Keratinocyte (primary cell): ENCODE results near the gene ARID1B. TPM values are rescaled to one million over a fixed set of nuclear protein-coding genes. Genes with fewer than 3 reads are reported as not detected.

Source experiments
- DNase-seq: peaks from one replicate; pipeline ENCODE4 v3.0.0-alpha.2; 2011; ENCODE audit warnings: low read depth, missing footprints, low spot score
- FAIRE-seq: peaks from 2 replicates; lab custom pipeline; 2011; peaks lifted over from hg19 to GRCh38; lab: Jason Lieb, UNC
- H2AFZ ChIP-seq: 2 replicates; pipeline ENCODE4 v1.6.0; 2012; ENCODE audit warnings: low read length, control low read depth, inconsistent platforms; ENCODE audit not compliant: control insufficient read depth
- H3K27ac ChIP-seq: 2 replicates; pipeline ENCODE4 v1.5.1; 2011; ENCODE audit warnings: low read length; ENCODE audit not compliant: control insufficient read depth, insufficient read depth
- H3K27me3 ChIP-seq: 3 replicates; pipeline ENCODE4 v1.6.0; 2011; ENCODE audit warnings: low read length; ENCODE audit not compliant: control insufficient read depth, insufficient read depth; ENCODE audit errors: extremely low read depth
- H3K36me3 ChIP-seq, 2 experiments: 2 replicates in 1 of 2; 3 replicates in 1 of 2; pipeline ENCODE4 v1.5.1; 2011; ENCODE audit warnings: low read length in 2 of 2, mild to moderate bottlenecking in 1 of 2; ENCODE audit not compliant: control insufficient read depth in 2 of 2, insufficient read depth in 2 of 2; ENCODE audit errors: extremely low read depth in 1 of 2
- H3K4me1 ChIP-seq: 3 replicates; pipeline ENCODE4 v1.5.1; 2011; ENCODE audit warnings: low read length; ENCODE audit not compliant: control insufficient read depth, insufficient read depth; ENCODE audit errors: extremely low read depth
- H3K4me2 ChIP-seq: 3 replicates; pipeline ENCODE4 v1.6.0; 2011; ENCODE audit warnings: low read depth, low read length; ENCODE audit not compliant: control insufficient read depth, insufficient read depth; ENCODE audit errors: extremely low read depth
- H3K4me3 ChIP-seq, 3 experiments: fragments of 200-600 bp in 1 of 3; sonication (generic) in 1 of 3; 2 replicates in 2 of 3; 3 replicates in 1 of 3; pipeline ENCODE4 v1.5.1; 2011 to 2016; ENCODE audit warnings: low read length in 3 of 3, mild to moderate bottlenecking in 3 of 3, control low read depth in 2 of 3, inconsistent platforms in 1 of 3, low read depth in 1 of 3, mixed read lengths in 1 of 3, mixed run types in 1 of 3, moderate library complexity in 1 of 3; ENCODE audit not compliant: control insufficient read depth in 2 of 3, insufficient read depth in 2 of 3; ENCODE audit errors: extremely low read depth in 1 of 3
- H3K79me2 ChIP-seq: 2 replicates; pipeline ENCODE4 v1.6.0; 2012; ENCODE audit warnings: low read length; ENCODE audit not compliant: control insufficient read depth, insufficient read depth
- H3K9ac ChIP-seq: 3 replicates; pipeline ENCODE4 v1.6.0; 2011; ENCODE audit warnings: low read length; ENCODE audit not compliant: control insufficient read depth, insufficient read depth; ENCODE audit errors: extremely low read depth
- H3K9me1 ChIP-seq: 3 replicates; pipeline ENCODE4 v1.6.0; 2011; ENCODE audit warnings: low read length; ENCODE audit not compliant: control insufficient read depth, insufficient read depth; ENCODE audit errors: extremely low read depth
- H3K9me3 ChIP-seq: 2 replicates; pipeline ENCODE4 v1.5.1; 2012; ENCODE audit warnings: low read depth, low read length; ENCODE audit not compliant: control insufficient read depth
- H4K20me1 ChIP-seq: 3 replicates; pipeline ENCODE4 v1.6.0; 2011; ENCODE audit warnings: low read length; ENCODE audit not compliant: control insufficient read depth, insufficient read depth; ENCODE audit errors: extremely low read depth
- CTCF ChIP-seq, 3 experiments: IDR thresholded peaks in 1 of 3; conservative IDR thresholded peaks in 1 of 3; optimal IDR thresholded peaks in 1 of 3; 2 replicates in 2 of 3; 3 replicates in 1 of 3; pipeline versions ENCODE3 to v1.5.1; 2011; ENCODE audit warnings: low read length in 3 of 3, mild to moderate bottlenecking in 3 of 3, moderate library complexity in 2 of 3, control low read depth in 1 of 3, inconsistent platforms in 1 of 3; ENCODE audit not compliant: insufficient read depth in 2 of 3; ENCODE audit errors: extremely low read depth in 1 of 3
- EZH2 ChIP-seq: IDR thresholded peaks from one replicate; pipeline ENCODE4 v1.6.1; 2012; ENCODE audit warnings: inconsistent platforms, mild to moderate bottlenecking, low read length, moderate library complexity
- dilution Hi-C: fragments of 300-500 bp; cut with MboI; formaldehyde crosslinking; loops from one replicate; pipeline ENCODE4 v1.7.0; 2020; ENCODE audit warnings: low sequenced_read_pairs; ENCODE audit not compliant: extremely low pct_ligation_motif_present
- polyA plus RNA-seq, 5 experiments: library from polyadenylated mRNA; depleted of rRNA in 3 of 5; stranded (reverse) in 3 of 5; stranded (forward) in 1 of 5; unstranded in 1 of 5; fragments of >200 nt; gene quantifications; 1 replicate in 1 of 5; 2 replicates in 3 of 5; 3 replicates in 1 of 5; pipeline versions ENCODE4 v1.2.1 to v1.2.3, GENCODE V29; 2011 to 2012; ENCODE audit warnings: missing spikeins in 2 of 5, low read depth in 1 of 5, low replicate concordance in 1 of 5

The ARID1B gene
- polyA plus RNA-seq, 1 donor (not counting 4 experiments of a cell fraction or from before 2014, with no cell fraction given): 14.9 TPM

GRCh38 chr6:156902782-156903181 is 125.6 kb downstream of the ARID1B start:
- Histone ChIP-seq H3K4me2 (no peak overlapping the region), H3K4me3 (no peak overlapping the region), H3K27me3 (no peaks in the 10 kb centered on the region), H4K20me1 (no peaks in the 10 kb centered on the region), H3K79me2 (peaks cover 20% of the 10 kb centered on the region), H3K36me3 (no peaks in the 10 kb centered on the region), H2AFZ (no peak overlapping the region), H3K9me1 (no peaks in the 10 kb centered on the region), H3K9me3 (no peaks in the 10 kb centered on the region), H3K4me1 (no peaks in the 10 kb centered on the region), H3K27ac (no peak overlapping the region), H3K9ac (no peak overlapping the region)
- DNase-seq: no peak
- TF ChIP-seq CTCF (optimal IDR thresholded peaks at IDR 0.05 in 1 of 3, IDR thresholded peaks at IDR 0.05 in 1 of 3, conservative IDR thresholded peaks at IDR 0.05 in 1 of 3; ENCODE audit: extremely low read depth in 1 of 3, insufficient read depth in 2 of 3, low read length in 3 of 3): no peak
- TF ChIP-seq EZH2: no peak
- no peak for FAIRE-seq
- dilution Hi-C loops: no loop called here

- no peaks in the 10 kb centered on the region for H3K36me3 ChIP-seq
- DNase-seq: no peak
- H3K27ac ChIP-seq: no peak overlapping the region
- no peak overlapping the region for H3K9ac ChIP-seq
- TF ChIP-seq CTCF (optimal IDR thresholded peaks at IDR 0.05 in 1 of 3, IDR thresholded peaks at IDR 0.05 in 1 of 3, conservative IDR thresholded peaks at IDR 0.05 in 1 of 3; ENCODE audit: extremely low read depth in 1 of 3, insufficient read depth in 2 of 3, low read length in 3 of 3) (no peak), EZH2 (no peak)
- H3K4me3 ChIP-seq: no peak overlapping the region
- no peak overlapping the region for H3K4me2 ChIP-seq
- dilution Hi-C loops: no loop called here
- no peaks in the 10 kb centered on the region for H3K9me3 ChIP-seq
- H3K27me3 ChIP-seq: no peaks in the 10 kb centered on the region
- H4K20me1 ChIP-seq: no peaks in the 10 kb centered on the region
- peaks cover 9% of the 10 kb centered on the region for H3K79me2 ChIP-seq
- no peaks in the 10 kb centered on the region for H3K9me1 ChIP-seq
- no peaks in the 10 kb centered on the region for H3K4me1 ChIP-seq
- FAIRE-seq: no peak
- no peak overlapping the region for H2AFZ ChIP-seq
These were observed 127.2 kb downstream of the ARID1B start for GRCh38 chr6:156904176-156904967.
